ENCODE measurements around the gene SPAAR.

Gene SPAAR

DNA sequence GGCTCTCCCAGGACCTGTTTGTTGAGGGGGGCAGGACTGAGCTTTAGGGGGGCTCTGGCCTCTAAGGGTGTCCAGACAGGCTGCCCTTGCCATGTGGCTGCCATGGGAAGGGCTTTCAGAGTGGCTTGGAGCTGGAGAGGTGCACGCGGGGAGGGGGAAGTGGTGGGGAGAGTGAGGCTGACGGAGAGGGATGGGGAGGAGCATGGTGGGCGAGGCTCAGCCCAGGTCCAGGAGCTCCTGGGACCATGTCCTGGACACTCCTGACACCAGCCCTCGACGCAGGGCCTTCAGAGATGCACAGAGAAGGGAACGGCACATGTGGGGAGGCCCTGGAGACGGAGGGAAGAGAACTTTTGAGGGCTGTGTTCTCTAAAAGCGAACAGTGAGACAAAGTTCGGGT is 2.4 kb downstream of the SPAAR start:
- TF ChIP-seq, protein P1, sequence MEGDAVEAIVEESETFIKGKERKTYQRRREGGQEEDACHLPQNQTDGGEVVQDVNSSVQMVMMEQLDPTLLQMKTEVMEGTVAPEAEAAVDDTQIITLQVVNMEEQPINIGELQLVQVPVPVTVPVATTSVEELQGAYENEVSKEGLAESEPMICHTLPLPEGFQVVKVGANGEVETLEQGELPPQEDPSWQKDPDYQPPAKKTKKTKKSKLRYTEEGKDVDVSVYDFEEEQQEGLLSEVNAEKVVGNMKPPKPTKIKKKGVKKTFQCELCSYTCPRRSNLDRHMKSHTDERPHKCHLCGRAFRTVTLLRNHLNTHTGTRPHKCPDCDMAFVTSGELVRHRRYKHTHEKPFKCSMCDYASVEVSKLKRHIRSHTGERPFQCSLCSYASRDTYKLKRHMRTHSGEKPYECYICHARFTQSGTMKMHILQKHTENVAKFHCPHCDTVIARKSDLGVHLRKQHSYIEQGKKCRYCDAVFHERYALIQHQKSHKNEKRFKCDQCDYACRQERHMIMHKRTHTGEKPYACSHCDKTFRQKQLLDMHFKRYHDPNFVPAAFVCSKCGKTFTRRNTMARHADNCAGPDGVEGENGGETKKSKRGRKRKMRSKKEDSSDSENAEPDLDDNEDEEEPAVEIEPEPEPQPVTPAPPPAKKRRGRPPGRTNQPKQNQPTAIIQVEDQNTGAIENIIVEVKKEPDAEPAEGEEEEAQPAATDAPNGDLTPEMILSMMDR (IDR thresholded peaks at IDR 0.05): no peak

DNA sequence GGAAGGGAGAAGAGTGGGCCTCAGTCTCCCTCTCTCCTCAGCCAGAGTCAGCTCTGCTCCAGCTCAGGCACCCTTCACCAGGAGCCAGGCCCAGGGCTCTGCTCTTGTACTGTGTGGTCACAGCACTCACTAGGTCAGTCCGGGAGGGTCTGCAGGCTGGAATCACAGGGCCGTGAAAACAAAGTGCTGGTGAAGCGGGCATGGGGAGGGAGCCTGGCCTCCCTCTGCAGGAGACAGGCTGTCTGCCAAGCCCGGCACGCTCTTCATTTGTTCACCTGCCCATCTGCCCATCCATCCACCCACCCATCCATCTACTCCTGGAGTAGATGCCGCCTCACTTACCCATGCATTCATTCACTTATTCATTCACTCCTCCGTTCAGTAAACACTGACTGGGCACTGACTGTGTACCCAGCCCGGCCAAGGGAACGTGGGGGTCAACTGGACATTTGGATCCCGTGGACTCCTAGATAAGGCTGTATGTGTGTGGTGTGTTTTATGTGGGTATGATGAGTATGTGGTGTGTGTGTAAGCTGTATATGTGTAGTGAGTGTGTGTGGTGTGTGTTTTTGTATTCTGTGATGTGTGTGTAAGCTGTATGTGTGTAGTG is 3.6 kb downstream of the SPAAR start:
- TF ChIP-seq, protein P1 (IDR thresholded peaks at IDR 0.05): no peak

DNA sequence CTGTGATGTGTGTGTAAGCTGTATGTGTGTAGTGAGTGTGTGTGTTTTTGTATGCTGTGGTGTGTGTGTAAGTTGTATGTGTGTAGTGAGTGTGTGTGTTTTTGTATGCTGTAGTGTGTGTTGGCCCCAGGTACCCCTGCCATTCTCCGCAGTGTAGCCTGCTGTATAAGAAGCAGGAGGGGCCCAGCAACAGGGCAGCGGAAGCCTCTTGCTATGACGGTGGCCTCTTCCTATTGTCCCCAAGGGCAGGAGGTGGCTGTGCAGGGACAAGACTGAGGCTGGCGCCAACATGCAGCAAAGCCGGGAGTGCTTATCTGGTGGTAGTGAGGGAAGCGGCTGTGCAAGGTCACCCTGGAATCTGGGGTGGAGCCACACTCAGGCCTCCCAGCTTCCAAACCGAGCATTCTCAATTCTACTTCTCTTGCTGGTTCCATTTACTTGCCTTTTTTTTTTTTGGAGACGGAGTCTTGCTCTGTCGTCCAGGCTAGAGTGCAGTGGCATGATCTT is 5.1 kb downstream of the SPAAR start:
- TF ChIP-seq, protein P1 (IDR thresholded peaks at IDR 0.05): no peak

DNA sequence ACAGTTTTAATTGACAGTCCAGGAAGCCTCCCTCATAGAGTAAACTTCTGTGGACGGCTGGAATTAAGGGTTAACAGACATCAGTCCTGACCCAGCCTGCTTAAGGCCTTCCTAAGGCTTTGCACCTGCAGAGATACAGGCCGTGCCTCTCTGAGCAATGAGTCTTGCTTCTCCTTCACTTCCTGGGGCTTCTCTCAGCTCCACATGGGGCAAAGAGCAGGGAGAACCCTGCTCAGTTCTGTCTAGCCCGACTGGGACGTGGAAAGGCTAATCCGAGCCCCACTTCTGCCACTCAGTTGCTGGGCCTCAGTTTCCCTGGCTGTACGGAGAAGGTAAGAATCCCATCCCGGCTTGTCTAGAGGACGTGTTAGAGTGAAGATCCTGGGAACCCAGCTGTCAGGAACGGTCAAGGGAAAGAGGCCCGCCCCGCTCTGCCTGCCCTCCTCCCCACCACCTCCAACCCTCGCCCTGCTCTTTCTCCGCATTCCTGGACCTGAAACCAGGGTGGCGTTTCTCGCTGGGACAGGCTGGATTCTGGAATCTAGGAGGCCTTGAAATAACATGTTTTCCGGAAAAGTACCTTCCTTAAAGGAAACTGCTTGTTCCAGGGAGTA is 6.5 kb downstream of the SPAAR start:
- TF ChIP-seq, protein P1 (IDR thresholded peaks at IDR 0.05): no peak

DNA sequence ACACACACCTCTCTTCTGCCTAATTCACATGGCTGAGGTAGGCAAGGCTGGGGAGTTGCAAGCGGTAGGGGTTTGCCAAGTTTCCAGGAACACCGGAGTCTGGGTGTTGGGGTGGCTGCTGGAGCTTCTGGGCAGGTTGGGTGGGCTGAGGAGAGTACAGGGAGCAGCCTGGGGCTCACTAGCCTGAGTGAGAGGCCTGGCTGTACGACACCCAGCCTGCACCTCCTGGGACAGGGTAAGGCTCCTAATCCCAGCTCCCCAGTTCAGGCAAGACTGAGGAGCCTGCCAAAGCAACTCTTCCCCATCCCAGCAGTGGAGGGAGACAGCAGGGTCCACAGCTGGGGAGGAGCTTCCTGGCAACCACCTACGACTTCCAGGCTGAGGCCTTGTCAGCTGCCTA is 8.0 kb downstream of the SPAAR start:
- TF ChIP-seq, protein P1 (IDR thresholded peaks at IDR 0.05): no peak

DNA sequence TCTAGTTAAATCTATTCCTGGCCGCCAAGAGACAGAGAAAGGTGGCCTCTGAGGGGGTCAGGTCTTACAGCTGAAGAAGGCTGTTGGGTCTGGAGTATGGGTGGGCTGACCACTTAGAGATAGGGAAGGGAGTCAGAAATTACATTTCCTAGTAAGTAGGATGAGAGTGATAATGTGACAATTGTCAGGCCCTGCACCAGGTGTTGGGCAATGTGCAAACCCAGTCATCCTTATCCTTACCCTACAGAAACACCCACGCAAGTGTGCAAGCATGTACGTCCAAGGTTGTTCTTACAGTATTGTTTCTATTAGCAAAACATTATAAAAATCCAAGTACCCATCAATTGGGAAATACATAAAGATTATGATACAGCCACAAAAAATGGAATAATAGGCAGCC is 9.5 kb downstream of the SPAAR start:
- TF ChIP-seq, protein P1 (IDR thresholded peaks at IDR 0.05): no peak

DNA sequence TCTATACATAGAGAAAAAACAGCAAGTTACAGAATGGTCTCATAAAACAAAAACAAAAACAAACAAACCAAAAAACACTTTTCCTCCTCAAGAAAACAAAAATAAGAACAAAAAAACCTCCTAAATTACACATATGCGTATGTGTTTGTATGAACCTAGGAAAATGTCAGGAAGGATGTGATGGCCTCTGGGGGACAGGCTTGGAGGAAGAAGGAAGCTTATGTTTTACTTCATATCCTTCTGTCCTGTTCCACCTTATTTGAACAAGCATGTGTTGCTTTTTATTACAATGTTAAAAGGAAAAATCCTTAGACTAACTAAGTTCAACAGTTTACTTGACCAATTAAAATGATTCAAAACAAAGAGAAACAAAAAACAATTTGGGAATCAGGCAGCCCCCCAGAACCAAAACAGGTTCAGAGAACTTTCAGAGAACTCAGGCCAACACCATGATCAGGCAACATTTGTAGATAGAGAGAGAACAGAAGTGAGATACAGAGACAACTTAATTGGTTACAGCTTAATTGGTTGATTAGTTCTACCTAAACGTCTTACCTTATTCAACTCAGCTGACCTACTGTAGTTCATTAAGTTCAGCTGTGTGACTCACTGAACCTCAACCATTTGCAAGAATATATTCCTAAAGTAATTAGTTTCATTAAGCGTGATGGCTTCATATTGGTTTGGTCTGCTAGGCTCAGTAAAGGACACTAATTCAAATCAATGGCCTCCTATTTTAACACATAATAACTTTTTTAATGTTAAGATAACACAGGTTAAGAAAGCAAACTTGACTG is 10.1 kb downstream of the SPAAR start:
- TF ChIP-seq, protein P1 (IDR thresholded peaks at IDR 0.05): no peak

Measured in LNCAP (cell line).